ENCODE data around the gene EFCAB12. TPM values are rescaled to one million over a fixed set of nuclear protein-coding genes. Genes with fewer than 3 reads are reported as not detected.
"Not testable (repeated sequence)": the region's sequence is repeated elsewhere in the genome, so short reads cannot be mapped to it uniquely, and the experiment has no call there.

The EFCAB12 gene
- total RNA-seq, 4 donors from 2014 or later, result 0.08 to 0.47 TPM; not detected in 2

- Histone ChIP-seq H3K4me3 (no peak overlapping the region), H3K27me3 (no peaks in the 10 kb centered on the region), H3K9me3 (no peaks in the 10 kb centered on the region), H3K4me1 (no peaks in the 10 kb centered on the region), H3K36me3 (peaks cover 0 to 3% of the 10 kb centered on the region in 2 donors), H3K27ac (no peak overlapping the region)
- 72 to 95% methylated on average over 5 of the region's 5 CpGs for WGBS, 2 donors (ENCODE audit: low coverage in 1 of 2)
- ATAC-seq, result no peak
- no peak for TF ChIP-seq CTCF (IDR thresholded peaks at IDR 0.05)
- TF ChIP-seq EP300 (IDR thresholded peaks at IDR 0.05), result no peak
- no peak for TF ChIP-seq POLR2AphosphoS5 (IDR thresholded peaks at IDR 0.05)
Observed at GRCh38 chr3:129370248-129370964, 58.0 kb downstream of the EFCAB12 start.

DNA sequence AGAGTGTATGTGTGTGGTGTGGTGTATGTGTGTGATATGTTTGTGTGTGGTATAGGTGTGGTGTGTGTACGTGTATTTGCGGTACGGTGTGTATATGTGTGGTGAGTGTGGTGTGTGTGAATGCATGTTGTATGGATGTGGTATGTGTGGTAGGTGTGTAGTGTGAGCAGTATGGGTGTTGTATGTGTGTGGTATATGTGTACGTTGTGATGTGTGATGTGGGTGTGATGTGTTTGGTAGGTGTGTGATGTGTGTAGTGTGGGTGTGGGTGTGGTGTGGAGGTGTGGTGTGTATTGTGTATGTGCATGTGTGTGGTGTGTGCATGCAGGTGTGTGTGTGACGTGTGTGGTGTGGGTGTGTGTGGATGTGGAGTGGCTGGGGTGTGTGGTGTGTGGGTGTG, 58.7 kb downstream of the EFCAB12 start:
- Histone ChIP-seq H3K27ac (no peak overlapping the region), H3K36me3 (no peaks in the 10 kb centered on the region), H3K9me3 (no peaks in the 10 kb centered on the region), H3K27me3 (no peaks in the 10 kb centered on the region), H3K4me1 (no peaks in the 10 kb centered on the region), H3K4me3 (no peak overlapping the region)
- ATAC-seq, result peak; percentile 16
- WGBS, 2 donors (ENCODE audit: low coverage in 1 of 2), result 91 to 94% methylated on average over 5 of the region's 5 CpGs
- TF ChIP-seq EP300 (IDR thresholded peaks at IDR 0.05) (no peak), CTCF (IDR thresholded peaks at IDR 0.05) (no peak), POLR2A (IDR thresholded peaks at IDR 0.05) (no peak), POLR2AphosphoS5 (IDR thresholded peaks at IDR 0.05) (no peak)

DNA sequence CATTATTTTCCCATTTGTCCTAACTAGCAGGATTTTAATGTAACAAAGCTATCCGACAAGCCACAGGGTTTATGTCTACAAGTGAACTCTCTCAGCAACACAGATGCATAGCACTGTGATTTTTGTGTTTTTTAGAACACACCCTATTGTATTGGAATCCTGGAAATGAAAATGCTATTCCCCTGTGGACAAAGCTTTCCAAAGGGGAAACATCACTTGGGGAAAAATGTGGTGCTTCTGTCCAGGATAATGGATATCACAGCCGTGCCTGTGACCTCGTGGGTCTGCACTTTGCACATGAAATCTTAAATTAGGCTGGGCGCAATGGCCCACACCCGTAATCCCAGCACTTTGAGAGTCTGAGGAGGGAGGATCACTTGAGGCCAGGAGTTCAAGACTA, 60.6 kb downstream of the EFCAB12 start:
- Histone ChIP-seq H3K27me3 (no peaks in the 10 kb centered on the region), H3K36me3 (no peaks in the 10 kb centered on the region), H3K9me3 (no peaks in the 10 kb centered on the region), H3K4me1 (no peaks in the 10 kb centered on the region), H3K4me3 (no peak overlapping the region), H3K27ac (no peak overlapping the region)
- no peak for ATAC-seq
- TF ChIP-seq POLR2A (IDR thresholded peaks at IDR 0.05), result no peak
- WGBS, 2 donors (ENCODE audit: low coverage in 1 of 2), result 43 to 62% methylated on average over 1 to 5 of the region's 5 CpGs

DNA sequence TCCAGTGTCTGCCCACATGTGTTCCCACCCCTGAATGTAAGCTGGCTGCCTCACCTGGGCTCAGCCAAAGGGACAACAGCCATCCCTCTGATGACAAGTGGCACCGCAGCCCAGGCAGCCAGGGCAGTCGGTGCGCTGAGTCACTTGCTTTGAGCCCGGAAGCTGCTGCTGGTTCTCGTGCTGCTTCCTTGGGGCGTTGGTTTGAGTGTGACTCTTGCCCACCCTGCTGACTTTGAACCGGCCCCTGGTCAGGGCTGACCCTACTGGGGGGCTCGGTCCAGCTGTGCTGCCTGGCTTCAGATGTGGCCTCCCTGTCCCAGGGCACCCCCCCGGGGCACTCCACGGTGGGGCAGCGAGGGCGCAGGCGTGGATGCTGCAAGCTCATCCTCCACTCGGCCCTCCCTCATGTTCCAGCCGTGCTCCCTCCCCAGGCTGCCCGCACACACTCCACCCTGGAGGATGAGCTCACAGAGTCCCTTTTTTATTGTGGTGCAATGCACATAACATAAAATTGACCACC, 62.1 kb downstream of the EFCAB12 start:
- Histone ChIP-seq H3K9me3 (no peaks in the 10 kb centered on the region), H3K36me3 (no peaks in the 10 kb centered on the region), H3K4me3 (no peak overlapping the region), H3K27me3 (no peaks in the 10 kb centered on the region), H3K27ac (no peak overlapping the region), H3K4me1 (no peaks in the 10 kb centered on the region)
- ATAC-seq, result no peak
- WGBS, 2 donors (ENCODE audit: low coverage in 1 of 2), result 80% methylated on average over 5 of the region's 16 CpGs; no CpG with 5 or more reads in 1 of the 2 donors
- no peak for TF ChIP-seq POLR2AphosphoS5 (IDR thresholded peaks at IDR 0.05)
- TF ChIP-seq POLR2A (IDR thresholded peaks at IDR 0.05), result no peak
- no peak for TF ChIP-seq EP300 (IDR thresholded peaks at IDR 0.05)
- no peak for TF ChIP-seq CTCF (IDR thresholded peaks at IDR 0.05)

- no peak for TF ChIP-seq CTCF (IDR thresholded peaks at IDR 0.05)
- no peak for TF ChIP-seq EP300 (IDR thresholded peaks at IDR 0.05)
- no peak for TF ChIP-seq POLR2A (IDR thresholded peaks at IDR 0.05)
- no peak for TF ChIP-seq POLR2AphosphoS5 (IDR thresholded peaks at IDR 0.05)
- Histone ChIP-seq H3K27me3 (peaks cover 3% of the 10 kb centered on the region), H3K4me3 (no peak overlapping the region), H3K4me1 (no peaks in the 10 kb centered on the region), H3K36me3 (no peaks in the 10 kb centered on the region), H3K27ac (no peak overlapping the region), H3K9me3 (no peaks in the 10 kb centered on the region)
- ATAC-seq, result no peak
- 56 to 78% methylated on average over 3 to 10 of the region's 13 CpGs for WGBS, 2 donors (ENCODE audit: low coverage in 1 of 2)
Observed at GRCh38 chr3:129365296-129366136, 62.9 kb downstream of the EFCAB12 start.

DNA sequence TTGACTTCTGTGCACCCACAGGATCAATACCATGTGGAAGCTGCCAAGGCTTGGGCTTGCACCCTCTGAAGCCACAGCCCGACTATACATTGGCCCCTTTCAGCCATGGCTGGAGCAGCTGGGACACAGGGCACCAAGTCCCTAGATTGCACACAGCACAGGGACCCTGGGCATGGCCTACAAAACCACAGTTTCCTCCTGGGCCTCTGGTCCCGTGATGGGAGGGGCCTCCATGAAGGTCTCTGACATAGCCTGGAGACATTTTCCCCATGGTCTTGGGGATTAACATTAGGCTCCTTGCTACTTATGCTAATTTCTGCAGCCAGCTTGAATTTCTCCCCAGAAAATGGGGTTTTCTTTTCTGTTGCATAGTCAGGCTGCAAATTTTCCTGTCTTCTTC, 63.6 kb downstream of the EFCAB12 start:
- not testable (repeated sequence) for H3K27me3 ChIP-seq, H3K4me1 ChIP-seq, H3K27ac ChIP-seq, H3K4me3 ChIP-seq, H3K9me3 ChIP-seq, ATAC-seq, H3K36me3 ChIP-seq
- WGBS, 2 donors (ENCODE audit: low coverage in 1 of 2), result 100% methylated on average over 1 of the region's 2 CpGs; no CpG with 5 or more reads in 1 of the 2 donors

DNA sequence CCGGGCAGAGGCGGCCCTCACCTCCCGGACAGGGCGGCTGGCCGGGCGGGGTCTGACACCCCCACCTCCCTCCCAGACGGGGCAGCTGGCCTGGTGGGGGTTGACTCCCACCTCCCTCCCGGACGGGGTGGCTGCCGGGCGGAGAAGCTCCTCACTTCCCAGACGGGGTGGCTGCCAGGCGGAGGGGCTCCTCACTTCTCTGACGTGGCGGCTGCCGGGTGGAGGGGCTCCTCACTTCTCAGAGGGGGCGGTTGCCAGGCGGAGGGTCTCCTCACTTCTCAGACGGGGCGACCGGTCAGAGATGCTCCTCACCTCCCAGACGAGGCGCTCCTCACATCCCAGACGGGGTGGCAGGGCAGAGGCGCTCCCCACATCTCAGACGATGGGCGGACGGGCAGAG, 65.1 kb downstream of the EFCAB12 start:
- WGBS, 2 donors (ENCODE audit: low coverage in 1 of 2), result no CpG with 5 or more reads among the region's 28 CpGs
- not testable (repeated sequence) for H3K4me3 ChIP-seq, H3K27ac ChIP-seq, H3K36me3 ChIP-seq, ATAC-seq, H3K4me1 ChIP-seq, H3K9me3 ChIP-seq
- H3K27me3 ChIP-seq, result peaks cover 17% of the 10 kb centered on the region

Data from gastroesophageal sphincter (tissue), 4 donors.